Fibroblast of skin of right quadriceps (primary cell): ENCODE data around the gene LIN28B.
"Not testable (repeated sequence)": the region's sequence is repeated elsewhere in the genome, so short reads cannot be mapped to it uniquely, and the experiment has no call there.

Source experiments
- DNase-seq: peaks from one replicate; pipeline ENCODE4 v3.0.0-alpha.2; 2013

LIN28B gene

GRCh38 chr6:104957301-104958177 is 632 bp downstream of the LIN28B start:
- DNase-seq = no peak

DNA sequence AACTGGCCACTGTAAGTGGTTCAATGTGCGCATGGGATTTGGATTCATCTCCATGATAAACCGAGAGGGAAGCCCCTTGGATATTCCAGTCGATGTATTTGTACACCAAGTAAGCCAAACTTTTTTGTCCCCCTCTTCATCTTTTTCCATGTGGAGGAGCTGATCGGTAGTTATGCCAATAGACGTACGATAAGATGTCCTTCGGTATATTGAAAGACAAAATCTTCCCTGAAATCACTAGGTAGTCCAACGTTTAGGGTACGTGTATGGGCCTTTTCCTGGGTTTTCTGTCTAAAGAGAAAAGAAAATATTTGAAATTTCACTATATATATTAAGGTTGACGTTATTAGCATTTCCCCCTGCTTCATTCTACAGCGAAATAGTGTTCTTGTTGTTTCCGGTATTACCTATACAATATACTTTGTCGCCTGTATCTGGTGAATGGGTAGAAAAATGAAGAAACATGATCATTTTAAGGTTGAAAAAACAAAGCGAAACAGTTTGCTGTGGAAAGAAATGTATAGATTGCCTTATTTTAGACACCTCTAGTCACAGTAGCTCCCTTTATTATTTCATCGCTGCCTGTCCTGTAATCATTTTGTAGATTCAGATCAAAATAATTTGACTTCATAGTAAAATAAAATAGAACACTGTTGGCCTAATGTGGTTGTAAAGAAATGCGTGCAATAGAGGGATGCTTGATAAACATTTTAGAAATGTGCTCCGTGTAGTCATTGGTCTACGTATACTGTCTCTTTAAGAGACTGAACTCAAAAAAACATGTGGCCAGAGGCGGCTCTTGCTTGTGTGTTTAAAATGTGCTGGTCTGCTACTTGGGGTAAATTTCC is 1.5 kb downstream of the LIN28B start:
- no peak for DNase-seq

DNA sequence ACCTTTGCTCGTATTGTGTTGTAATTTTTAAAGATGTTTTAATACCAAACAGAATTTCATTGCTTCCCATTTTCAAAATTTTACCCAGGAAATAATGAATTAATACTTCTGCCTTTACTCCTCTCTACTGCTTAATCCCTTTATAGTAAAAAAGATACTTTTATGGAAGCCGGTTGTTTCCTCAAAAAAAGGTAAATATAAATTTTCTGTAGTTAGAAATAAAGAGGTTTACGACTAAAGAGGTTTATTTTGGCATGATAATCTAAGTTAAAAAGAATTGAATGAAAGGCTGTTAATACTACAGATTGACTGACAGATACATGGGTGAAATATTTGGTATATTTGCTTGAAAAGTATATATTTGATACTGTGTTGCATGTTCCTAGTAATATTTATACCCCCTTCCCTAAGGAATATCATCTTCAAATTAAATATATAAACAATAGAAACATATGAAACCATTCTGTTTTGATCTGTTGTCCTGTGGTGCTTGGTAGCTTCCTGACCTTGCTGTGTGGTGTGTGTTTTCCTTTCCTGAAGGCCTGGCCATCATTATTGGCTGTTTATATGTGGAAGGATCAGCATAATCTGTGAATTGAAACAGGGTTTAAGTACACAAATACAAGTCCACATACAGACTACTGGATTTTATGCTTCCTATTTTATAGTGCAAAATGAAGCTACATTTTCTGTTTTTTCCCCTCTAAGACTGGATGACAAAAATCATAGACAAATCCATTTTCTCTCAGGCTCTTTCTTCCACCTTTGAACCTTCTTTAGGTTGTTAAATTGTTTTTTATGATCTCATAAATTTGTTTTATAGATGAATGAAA is 2.3 kb downstream of the LIN28B start:
- no peak for DNase-seq

- DNase-seq = no peak
Measured at GRCh38 chr6:104969108-104969507, 12.2 kb downstream of the LIN28B start.

DNA sequence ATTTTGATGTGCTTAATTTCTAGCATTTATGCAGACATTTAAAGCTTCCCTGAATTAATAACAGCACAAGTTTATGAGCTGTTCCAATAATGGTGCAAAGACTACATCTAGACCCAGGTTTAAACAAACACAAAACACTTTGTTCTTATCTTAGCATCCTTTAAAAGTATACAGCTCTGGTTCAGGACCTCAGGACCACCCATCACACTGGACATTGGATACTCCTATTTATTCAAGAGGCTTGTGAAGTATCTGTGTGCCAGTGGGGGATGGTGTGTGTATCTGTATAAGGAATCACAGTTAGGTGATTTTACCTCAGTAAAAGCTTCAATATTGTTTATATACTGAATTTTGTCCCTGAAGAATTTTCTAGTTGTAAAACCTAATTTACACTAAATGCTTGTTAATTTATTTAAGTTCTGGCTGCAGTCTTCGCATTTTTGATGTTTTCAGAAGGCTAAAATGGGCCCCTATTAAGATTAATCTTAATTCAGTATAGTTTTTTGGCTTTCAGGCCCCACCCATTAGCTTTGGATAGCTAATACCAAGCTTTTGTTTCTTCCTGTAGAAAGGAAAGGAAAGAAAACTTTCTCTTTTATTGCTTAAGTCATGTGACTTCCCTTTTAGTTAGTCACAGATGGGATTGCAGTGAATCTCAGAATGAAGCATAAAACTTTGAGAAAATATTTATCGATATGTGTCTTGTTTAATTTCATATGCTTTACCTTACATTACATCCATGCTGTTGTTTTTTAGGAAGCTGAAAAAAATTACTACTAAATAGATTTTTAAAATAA is 13.1 kb downstream of the LIN28B start:
- no peak for DNase-seq

DNA sequence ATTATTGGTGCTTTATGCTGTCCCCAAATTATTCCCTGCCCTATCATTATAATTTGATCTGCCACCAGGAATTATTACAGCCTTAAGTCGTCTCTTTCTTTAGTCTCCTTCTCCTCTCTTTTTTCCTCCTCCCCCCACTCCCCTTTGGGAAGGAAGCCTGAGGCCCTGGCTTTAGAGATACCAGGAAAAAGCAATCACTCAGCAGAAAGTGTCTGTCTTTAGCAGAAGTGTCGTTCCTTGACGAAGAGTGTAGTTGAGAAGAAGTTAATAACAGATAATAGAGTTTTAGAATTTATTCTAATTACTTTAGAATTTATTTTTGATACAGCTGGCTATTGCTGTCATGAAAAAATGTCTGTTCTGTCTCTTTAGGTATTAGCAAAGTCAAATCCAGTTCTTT is 16.5 kb downstream of the LIN28B start:
- no peak for DNase-seq

- no peak for DNase-seq
Measured at GRCh38 chr6:104983296-104983695, 26.4 kb downstream of the LIN28B start.

GRCh38 chr6:104983776-104984175 is 26.9 kb downstream of the LIN28B start:
- DNase-seq = no peak

GRCh38 chr6:104984831-104985230 is 27.9 kb downstream of the LIN28B start:
- no peak for DNase-seq

DNA sequence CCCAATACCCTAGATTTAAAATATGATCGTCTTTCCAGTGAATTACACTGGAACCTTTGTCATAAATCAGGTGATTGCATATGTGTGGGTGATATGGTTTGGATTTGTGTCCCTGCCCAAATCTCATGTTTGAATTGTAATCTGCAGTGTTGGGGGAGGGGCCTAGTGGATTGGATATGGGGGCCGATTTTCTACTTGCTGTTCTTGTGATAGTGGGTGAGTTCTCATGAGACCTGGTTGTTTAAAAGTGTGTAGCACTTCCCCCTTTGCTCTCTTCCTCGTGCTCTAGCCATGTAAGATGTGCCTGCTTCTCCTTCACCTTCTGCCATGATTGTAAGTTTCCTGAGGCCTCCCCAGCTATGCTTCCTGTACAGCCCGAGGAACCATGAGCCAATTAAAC is 29.0 kb downstream of the LIN28B start:
- DNase-seq = not testable (repeated sequence)

DNA sequence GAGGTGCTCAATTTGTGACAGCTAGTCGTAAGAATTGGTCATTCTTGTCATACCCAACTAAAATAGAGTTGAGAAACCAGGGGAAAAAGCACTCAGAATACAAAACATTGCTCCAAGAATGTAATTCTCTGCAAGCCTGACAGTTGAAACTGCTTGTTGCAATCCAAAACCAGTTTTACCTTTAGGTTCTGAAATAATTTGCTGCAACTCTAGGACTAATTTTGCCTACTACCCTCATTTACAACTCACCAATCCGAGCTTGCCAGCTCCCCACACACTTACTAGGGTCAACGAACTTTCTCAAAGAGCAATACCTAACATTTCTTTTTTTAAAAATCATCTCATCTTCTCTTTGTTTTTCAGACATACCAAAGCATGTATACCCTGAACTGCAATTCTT is 29.7 kb downstream of the LIN28B start:
- DNase-seq = no peak

DNA sequence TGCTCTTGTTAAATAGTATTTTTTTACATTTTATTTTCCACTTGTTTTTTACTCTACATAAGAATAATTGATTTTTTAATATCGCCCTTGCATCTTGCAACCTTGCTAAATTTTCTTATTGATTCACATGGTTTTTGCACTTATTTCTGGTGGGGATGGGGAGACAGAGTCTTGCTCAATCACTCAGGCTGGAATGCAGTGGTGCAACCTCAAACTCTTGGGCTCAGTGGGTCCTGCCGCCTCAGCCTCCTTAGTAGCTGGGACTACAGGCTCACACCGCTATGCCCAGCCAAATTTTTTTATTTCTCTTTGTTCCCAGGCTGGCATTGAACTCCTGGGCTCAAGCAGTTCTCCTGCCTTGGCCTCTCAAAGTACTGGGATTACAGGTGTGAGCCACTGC is 30.3 kb downstream of the LIN28B start:
- DNase-seq = no peak

DNA sequence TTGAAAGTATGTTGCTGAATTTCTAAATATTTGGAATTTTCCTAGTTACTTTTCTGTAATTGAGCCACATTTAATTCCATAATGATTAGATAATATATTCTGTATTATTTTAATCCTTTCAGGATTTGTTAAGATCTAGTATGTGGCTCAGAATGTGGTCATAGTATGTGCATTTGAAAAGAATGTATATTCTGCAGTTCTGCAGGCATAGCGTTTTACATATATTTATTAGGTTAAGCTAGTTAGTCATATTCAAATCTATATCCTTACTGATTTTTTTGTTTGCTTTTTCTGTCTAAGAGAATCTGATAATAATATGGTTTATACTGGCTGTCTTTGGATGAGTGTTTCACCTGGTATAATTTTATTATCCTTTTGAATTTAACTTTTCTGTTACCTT is 33.2 kb downstream of the LIN28B start:
- DNase-seq = no peak

GRCh38 chr6:104991062-104991461 is 34.2 kb downstream of the LIN28B start:
- DNase-seq = not testable (repeated sequence)

- not testable (repeated sequence) for DNase-seq
Measured at GRCh38 chr6:104993576-104993975, 36.7 kb downstream of the LIN28B start.

GRCh38 chr6:104995989-104996617 is 39.2 kb downstream of the LIN28B start:
- peak; percentile 25 for DNase-seq

DNA sequence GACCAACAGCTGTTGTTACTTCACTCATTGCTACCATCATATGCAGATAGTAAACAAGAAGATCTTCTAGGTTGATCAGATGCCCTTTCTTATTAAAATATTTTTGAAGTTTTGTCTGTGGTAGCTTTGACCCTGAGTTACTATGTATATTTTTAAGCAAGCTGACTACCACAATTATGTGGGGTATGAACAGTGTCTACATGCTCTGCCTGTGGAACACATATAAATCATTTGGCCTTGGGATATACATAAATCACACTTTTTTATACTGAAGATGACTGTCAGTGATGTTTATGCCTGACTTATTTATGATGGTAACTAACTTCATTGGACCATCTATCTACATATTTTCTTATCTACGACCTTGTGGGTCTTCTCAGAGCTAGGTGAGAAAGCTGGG is 44.2 kb downstream of the LIN28B start:
- no peak for DNase-seq

DNA sequence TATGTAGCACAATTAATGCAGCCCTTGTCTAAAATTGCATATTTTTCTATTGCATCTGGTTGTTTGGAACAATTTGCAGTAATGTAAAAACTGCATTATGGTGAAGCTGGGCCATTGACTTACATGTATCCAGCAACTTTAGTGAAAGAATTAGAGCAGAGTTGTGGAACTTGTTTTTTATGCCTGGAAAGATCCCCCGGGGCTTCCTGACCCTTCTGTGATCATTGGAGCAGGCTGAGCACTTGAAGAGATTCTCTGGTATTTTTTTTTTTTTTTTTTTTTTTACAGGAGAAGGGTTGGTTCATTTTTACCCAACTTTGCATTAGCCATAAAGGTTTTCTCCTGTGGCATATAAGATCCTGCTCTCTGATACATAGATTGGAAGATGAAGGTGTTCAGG is 45.0 kb downstream of the LIN28B start:
- DNase-seq = no peak

DNA sequence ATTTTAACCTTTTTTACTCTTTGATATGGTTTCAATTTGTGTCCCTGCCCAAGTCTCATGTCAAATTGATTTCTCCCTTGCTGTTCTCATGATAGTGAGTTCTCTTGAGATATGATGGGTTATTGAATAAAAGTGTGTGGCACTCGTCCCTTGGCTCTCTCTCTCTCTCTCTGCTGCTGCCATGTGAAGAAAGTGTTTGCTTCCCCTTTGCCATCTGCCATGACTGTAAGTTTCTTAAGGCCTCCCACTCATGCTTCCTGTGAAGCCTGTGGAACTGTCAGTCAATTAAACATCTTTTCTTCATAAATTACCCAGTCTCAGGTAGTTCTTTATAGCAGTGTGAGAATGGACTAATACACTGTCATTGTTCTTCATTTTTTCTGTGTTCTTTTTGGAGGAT is 48.5 kb downstream of the LIN28B start:
- no peak for DNase-seq

DNA sequence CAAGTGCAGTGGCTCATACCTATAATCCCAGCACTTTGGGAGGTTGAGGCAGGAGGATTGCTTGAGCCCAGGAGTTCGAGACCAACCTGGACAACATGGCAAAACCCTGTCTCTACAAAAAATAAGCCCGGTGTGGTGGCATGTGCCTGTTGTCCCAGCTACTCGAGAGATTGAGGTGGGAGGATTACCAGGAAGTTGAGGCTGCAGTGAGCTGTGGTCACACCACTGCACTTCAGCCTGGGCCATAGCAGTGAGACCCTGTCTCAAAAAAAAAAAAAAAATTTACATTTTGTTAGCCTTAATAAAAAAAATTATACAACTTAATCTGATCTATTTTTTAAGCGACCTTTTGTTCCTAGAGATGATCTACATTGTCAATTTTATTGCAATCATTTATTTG is 56.6 kb downstream of the LIN28B start:
- not testable (repeated sequence) for DNase-seq

DNA sequence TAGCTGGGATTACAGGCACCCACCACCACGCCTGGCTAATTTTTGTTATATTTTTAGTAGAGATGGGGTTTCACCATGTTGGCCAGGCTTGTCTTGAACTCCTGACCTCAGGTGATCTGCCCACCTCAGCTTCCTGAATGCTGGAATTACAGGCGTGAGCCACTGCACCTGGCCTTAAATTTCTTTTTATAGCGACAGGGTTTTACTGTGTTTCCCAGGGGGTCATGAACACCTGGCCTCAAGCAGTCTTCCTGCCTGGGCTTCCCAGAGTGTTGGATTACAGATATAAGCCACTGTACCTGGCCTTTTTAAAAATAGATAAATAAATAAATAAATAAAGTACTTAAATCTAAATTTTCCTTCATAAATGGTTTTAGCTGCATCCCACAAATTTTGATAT is 57.5 kb downstream of the LIN28B start:
- no peak for DNase-seq

GRCh38 chr6:105014954-105015353 is 58.0 kb downstream of the LIN28B start:
- peak; percentile 5 for DNase-seq
